ENCODE data around the gene PI4KB.

GRCh38 chr1:151334822-151335221, 7.6 kb upstream of the PI4KB start:
- TF ChIP-seq EZH2 (IDR thresholded peaks at IDR 0.05): no peak
- no peak for TF ChIP-seq POLR2AphosphoS5 (IDR thresholded peaks at IDR 0.05; ENCODE audit: borderline replicate concordance, low read depth, low read length)

Measured in SK-N-MC (cell line).